HepG2 (cell line): ENCODE measurements around the gene TMEM220. TPM values are rescaled to one million over a fixed set of nuclear protein-coding genes. Genes with fewer than 3 reads are reported as not detected.

Experiments
- AHR ChIP-seq: IDR thresholded peaks from 2 replicates; pipeline ENCODE4 v1.6.1; 2018; ENCODE audit warnings: missing genetic modification reagents, missing compliant biosample characterization
- E2F2 ChIP-seq: sonication (generic); formaldehyde crosslinking; IDR thresholded peaks from 2 replicates; pipeline ENCODE4 v1.4.0; 2020; ENCODE audit warnings: missing genetic modification reagents, borderline replicate concordance
- EHMT2 ChIP-seq: fragments of 200-600 bp; sonication (generic); IDR thresholded peaks from 2 replicates; pipeline ENCODE4 v1.7.0; 2017; ENCODE audit warnings: antibody characterized with exemption, low read depth, low read length, borderline replicate concordance
- ETS1 ChIP-seq: sonication (generic); formaldehyde crosslinking; IDR thresholded peaks from 2 replicates; pipeline ENCODE4 v1.4.0; 2020; ENCODE audit warnings: missing genetic modification reagents
- FOXO4 ChIP-seq: sonication (generic); formaldehyde crosslinking; conservative IDR thresholded peaks from 2 replicates; pipeline ENCODE4 v1.8.1; 2023; ENCODE audit warnings: missing genetic modification reagents
- HDAC2 ChIP-seq: sonication (generic); formaldehyde crosslinking; IDR thresholded peaks from 2 replicates; pipeline ENCODE4 v1.4.0; 2020; ENCODE audit warnings: missing genetic modification reagents
- HIVEP1 ChIP-seq: sonication (generic); formaldehyde crosslinking; IDR thresholded peaks from 2 replicates; pipeline ENCODE4 v1.4.0; 2020; ENCODE audit warnings: mild to moderate bottlenecking, missing genetic modification reagents
- HNF4A ChIP-seq: sonication (generic); formaldehyde crosslinking; IDR thresholded peaks from 2 replicates; pipeline ENCODE4 v1.4.0; 2020; ENCODE audit warnings: missing genetic modification reagents
- HOXA7 ChIP-seq: sonication (generic); formaldehyde crosslinking; IDR thresholded peaks from 2 replicates; pipeline ENCODE4 v1.8.1; 2022; ENCODE audit warnings: mild to moderate bottlenecking, missing genetic modification reagents, moderate library complexity
- IRX3 ChIP-seq: sonication (generic); formaldehyde crosslinking; IDR thresholded peaks from 2 replicates; pipeline ENCODE4 v1.8.1; 2023; ENCODE audit warnings: mild to moderate bottlenecking, low read depth, missing genetic modification reagents, borderline replicate concordance
- MTA1 ChIP-seq: sonication (generic); formaldehyde crosslinking; IDR thresholded peaks from 2 replicates; pipeline ENCODE4 v1.4.0; 2020; ENCODE audit warnings: missing genetic modification reagents, mild to moderate bottlenecking, borderline replicate concordance
- SETDB1 ChIP-seq: sonication (generic); formaldehyde crosslinking; IDR thresholded peaks from 2 replicates; pipeline ENCODE4 v1.5.1; 2020; ENCODE audit warnings: missing genetic modification reagents, mild to moderate bottlenecking, borderline replicate concordance
- SIX4 ChIP-seq: sonication (generic); formaldehyde crosslinking; IDR thresholded peaks from 2 replicates; pipeline ENCODE4 v1.4.0; 2020; ENCODE audit warnings: missing genetic modification reagents
- SP1 ChIP-seq, 2 experiments: fragments of 450-650 bp in 1 of 2; sonication (generic) in 1 of 2; formaldehyde crosslinking in 1 of 2; IDR thresholded peaks; 2 replicates each; pipeline versions ENCODE4 v1.4.0 to v1.6.1; 2016 to 2020; ENCODE audit warnings: missing genetic modification reagents in 1 of 2
- ZNF3 ChIP-seq: IDR thresholded peaks from 2 replicates; pipeline ENCODE4 v1.7.0; 2017; ENCODE audit warnings: inconsistent platforms
- ZNF484 ChIP-seq: sonication (generic); formaldehyde crosslinking; IDR thresholded peaks from 2 replicates; pipeline ENCODE4 v1.5.1; 2020; ENCODE audit warnings: mild to moderate bottlenecking, low read depth, missing genetic modification reagents, borderline replicate concordance
- polyA plus RNA-seq, 8 experiments: library from polyadenylated mRNA; depleted of rRNA in 3 of 8; stranded (reverse) in 7 of 8; unstranded in 1 of 8; fragments of >200 nt; fragmentation: Illumina TruSeq in 4 of 8; extraction: Trizol in 4 of 8; gene quantifications; 2 replicates each; pipeline versions ENCODE4 v1.2.1 to v1.2.3, GENCODE V29; 2011 to 2016; ENCODE audit warnings: low read depth in 4 of 8, missing spikeins in 1 of 8, mixed read lengths in 1 of 8; ENCODE audit not compliant: insufficient read depth in 1 of 8
- total RNA-seq, 5 experiments: library from RNA; depleted of rRNA; stranded (reverse); fragments of >200 nt; fragmentation: Illumina TruSeq; extraction: Trizol; gene quantifications; 2 replicates each; pipeline ENCODE4 v1.2.3, GENCODE V29; 2016; ENCODE audit warnings: low read depth in 1 of 5
- TF ChIP-seq, protein P1 (sequence below): sonication (generic); formaldehyde crosslinking; IDR thresholded peaks from 2 replicates; pipeline ENCODE4 v1.8.0; 2022; ENCODE audit warnings: missing genetic modification reagents, low read depth, mild to moderate bottlenecking, borderline replicate concordance
- TF ChIP-seq, protein P2 (sequence below): sonication (generic); formaldehyde crosslinking; IDR thresholded peaks from 2 replicates; pipeline ENCODE4 v1.8.1; 2023; ENCODE audit warnings: mild to moderate bottlenecking, moderate library complexity, missing genetic modification reagents
- TF ChIP-seq, protein P3 (sequence below): sonication (generic); formaldehyde crosslinking; IDR thresholded peaks from 2 replicates; pipeline ENCODE4 v1.5.0; 2020; ENCODE audit warnings: mild to moderate bottlenecking, missing genetic modification reagents

TMEM220 gene
- total and polyA plus RNA-seq, 2 of the 13 experiments (the other 11 are each of a cell fraction or from before 2014, with no cell fraction given): 1.3 to 2.2 TPM

GRCh38 chr17:10697092-10698081 is 32.4 kb downstream of the TMEM220 start, which contains the start of the genes ADPRM and SCO1 (continued):
- TF ChIP-seq, protein P1, sequence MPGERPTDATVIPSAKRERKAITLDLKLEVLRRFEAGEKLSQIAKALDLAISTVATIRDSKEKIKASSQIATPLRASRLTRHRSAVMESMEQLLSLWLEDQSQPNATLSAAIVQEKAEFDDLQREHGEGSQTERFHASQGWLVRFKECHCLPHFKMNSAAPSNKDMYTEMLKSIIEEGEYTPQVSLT (CRISPR knock-in tag): no peak
- TF ChIP-seq HIVEP1 (CRISPR knock-in tag) (peak; percentile 63; the same call in 1 of the 2 replicates), E2F2 (CRISPR knock-in tag) (no peak), MTA1 (CRISPR knock-in tag) (peak; percentile 85; the same call in 1 of the 2 replicates), ETS1 (CRISPR knock-in tag) (0 out of 2 replicates have a peak, but pooled peaks have one; percentile 75), HOXA7 (no peak), AHR (CRISPR knock-in tag) (peak; percentile 55; the same call in 1 of the 2 replicates), IRX3 (no peak), SP1 (IDR thresholded peaks at IDR 0.05) (no peak), SP1 (CRISPR knock-in tag; IDR thresholded peaks at IDR 0.05) (peak; percentile 71; the same call in 1 of the 2 replicates), FOXO4 (CRISPR knock-in tag) (no peak), ZNF3 (CRISPR knock-in tag) (no peak), ZNF484 (CRISPR knock-in tag) (no peak), SETDB1 (CRISPR knock-in tag) (no peak), HNF4A (CRISPR knock-in tag) (peak; percentile 35; the same call in 1 of the 2 replicates), SIX4 (CRISPR knock-in tag) (no peak), HDAC2 (CRISPR knock-in tag) (peak; percentile 54; the same call in 1 of the 2 replicates), EHMT2 (no peak)
- TF ChIP-seq, protein P2, sequence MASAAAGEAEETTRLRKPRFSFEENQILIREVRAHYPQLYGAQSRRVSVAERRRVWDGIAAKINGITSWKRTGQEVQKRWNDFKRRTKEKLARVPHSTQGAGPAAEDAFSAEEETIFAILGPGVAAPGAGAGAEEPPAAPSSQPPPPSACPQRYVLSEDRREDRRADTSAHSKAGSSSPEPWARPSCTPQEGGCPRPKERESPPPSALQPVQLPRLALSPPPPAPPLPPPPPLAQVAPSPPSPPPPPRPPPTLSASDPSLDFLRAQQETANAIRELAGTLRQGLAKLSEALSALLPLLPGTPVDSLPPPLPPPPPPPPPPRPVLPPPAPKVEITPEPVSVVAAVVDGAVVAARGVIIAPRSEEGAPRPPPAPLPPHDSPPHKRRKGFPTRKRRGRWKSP (CRISPR knock-in tag): no peak; the same call in 1 of the 2 replicates
- TF ChIP-seq, protein P3, sequence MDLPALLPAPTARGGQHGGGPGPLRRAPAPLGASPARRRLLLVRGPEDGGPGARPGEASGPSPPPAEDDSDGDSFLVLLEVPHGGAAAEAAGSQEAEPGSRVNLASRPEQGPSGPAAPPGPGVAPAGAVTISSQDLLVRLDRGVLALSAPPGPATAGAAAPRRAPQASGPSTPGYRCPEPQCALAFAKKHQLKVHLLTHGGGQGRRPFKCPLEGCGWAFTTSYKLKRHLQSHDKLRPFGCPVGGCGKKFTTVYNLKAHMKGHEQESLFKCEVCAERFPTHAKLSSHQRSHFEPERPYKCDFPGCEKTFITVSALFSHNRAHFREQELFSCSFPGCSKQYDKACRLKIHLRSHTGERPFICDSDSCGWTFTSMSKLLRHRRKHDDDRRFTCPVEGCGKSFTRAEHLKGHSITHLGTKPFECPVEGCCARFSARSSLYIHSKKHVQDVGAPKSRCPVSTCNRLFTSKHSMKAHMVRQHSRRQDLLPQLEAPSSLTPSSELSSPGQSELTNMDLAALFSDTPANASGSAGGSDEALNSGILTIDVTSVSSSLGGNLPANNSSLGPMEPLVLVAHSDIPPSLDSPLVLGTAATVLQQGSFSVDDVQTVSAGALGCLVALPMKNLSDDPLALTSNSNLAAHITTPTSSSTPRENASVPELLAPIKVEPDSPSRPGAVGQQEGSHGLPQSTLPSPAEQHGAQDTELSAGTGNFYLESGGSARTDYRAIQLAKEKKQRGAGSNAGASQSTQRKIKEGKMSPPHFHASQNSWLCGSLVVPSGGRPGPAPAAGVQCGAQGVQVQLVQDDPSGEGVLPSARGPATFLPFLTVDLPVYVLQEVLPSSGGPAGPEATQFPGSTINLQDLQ (CRISPR knock-in tag): peak; percentile 80
